Stimulated activated CD8-positive, alpha-beta memory T cell treated with anti-CD3 and anti-CD28 coated beads, Interleukin-2, amount 100 ng/mL, for 1 hour (primary cell): ENCODE data around the gene HS6ST2.
"Not testable (repeated sequence)": the region's sequence is repeated elsewhere in the genome, so short reads cannot be mapped to it uniquely, and the experiment has no call there.

Experiments used
- DNase-seq, 2 donors: peaks; one replicate each; pipeline ENCODE4 v3.0.0-alpha.2; 2020; ENCODE audit warnings: low read depth in 2 of 2

The HS6ST2 gene

DNA sequence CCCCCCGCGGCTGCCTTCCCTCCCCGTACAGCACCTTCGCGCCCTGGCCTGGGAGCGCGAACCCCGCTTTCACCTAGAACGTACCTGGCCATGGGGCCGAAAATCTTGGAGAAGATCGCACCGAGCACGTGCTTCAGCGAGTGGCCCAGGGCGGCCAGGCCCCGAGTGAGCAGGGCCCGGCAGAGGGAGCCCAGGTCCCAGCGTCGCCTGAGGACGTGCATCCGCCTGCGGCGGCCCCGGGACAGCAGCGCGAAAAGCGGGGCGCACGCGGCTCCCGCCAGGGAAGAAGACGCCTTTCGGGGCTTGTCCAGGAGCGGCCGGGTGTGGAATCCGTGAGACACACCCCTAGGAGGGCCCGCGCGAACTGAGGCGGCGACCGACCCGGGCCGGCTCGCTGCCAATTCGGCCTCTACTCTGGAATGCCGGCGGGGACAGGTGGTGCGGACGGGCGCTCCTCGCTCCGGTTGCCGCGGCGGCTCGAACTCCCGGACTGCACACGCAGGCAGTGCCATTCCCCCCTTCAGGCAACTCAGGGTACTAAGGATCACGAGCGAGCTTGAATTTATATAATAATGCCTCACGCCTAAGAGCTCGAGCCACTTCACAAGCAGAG, at the start of gene HS6ST2:
TSS of gene HS6ST2 (minus strand) at position 539 of the 613 bp plus-strand sequence.
- no peak for DNase-seq

DNA sequence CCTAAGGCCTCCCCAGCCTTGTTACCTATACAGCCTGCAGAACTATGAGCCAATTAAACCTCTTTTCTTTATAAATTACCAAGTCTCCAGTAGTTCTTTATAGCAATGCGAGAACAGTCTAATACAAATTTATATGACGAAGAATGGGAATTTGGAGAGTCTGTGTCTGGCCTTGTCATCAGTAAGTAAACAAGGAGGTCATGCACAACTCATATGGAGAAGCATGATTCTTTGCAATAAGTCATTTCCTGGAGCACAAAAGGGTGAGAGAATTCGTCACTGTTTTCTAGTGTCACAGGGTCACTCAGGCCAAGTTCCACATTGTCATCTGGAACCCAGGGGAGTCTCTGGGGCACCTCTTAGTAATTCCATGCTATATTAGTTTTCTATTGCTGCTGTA, 49.0 kb upstream of the HS6ST2 start:
- no peak for DNase-seq

DNA sequence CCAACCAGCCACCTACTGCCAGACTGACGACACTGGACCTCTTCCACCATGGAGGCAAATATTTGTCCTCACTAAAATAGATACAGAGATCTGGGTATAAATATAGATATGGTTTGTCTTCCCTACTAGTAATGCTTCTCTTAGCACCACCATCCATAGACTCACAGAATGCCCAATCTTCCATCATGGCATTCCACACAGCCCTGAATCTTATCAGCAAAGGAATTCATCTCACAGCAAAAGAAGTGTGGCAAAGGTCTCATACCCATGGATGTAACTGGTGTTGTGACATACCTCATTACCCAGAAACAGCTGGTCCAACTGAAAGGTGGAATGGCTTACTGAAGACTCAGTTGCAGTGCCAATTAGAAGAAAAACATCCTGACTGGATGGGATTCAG, 47.2 kb upstream of the HS6ST2 start:
- no peak for DNase-seq

DNA sequence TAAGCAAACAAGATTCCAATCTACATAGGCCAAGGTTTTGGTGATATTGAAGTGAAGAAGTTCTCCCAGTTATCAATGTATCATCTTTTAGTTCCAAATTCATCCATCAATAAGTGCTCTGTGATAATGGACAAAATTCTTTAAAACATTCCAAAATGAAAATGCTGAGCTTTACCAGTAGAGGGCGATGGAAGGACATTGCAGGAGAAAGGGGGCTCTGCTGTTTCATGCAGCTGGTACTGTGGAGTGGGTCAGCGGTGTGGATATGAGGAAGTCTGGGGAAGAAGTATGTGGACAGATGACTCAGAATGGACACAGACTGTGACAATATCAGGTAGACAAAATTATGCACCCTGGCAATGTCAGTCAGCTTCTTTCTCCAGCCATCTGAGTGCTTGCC, 46.6 kb upstream of the HS6ST2 start:
- no peak for DNase-seq

DNA sequence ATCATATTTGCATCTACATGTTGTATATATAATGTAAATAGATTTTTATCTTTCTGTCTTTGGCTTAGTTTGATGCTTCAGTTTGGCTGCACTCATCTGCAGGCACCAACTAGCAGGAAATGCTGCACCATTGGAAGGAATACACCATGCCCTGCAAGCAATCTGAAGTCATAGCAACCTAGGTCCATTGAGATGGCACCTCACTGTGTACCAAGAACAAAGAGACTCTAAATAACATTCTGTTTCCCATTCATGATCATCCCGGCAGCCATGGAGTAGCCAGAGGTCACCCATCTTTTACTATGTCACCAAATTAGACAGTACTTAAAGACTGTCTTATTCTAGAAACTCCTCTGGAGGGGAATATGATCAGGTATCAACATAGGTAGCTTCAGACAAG, 40.8 kb upstream of the HS6ST2 start:
- DNase-seq, result no peak

DNA sequence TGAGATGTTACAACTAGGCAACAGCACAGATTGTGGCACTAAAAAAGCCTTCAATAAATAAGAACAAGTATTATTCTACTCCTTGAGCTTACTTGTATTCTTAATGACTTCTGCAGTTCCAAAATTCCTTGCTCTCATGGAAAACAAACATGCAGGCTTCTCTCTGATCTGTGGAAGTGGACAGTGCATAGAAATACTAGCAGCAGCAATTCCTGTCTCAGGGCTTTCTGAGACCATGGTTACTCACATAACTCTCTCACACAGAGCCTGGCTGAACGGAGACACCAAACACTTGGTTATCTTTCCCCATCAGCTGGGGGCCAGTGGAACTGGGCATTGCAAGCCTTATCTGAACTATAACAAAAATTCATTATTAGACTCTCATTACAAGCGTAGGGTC, 32.4 kb upstream of the HS6ST2 start:
- no peak for DNase-seq

DNA sequence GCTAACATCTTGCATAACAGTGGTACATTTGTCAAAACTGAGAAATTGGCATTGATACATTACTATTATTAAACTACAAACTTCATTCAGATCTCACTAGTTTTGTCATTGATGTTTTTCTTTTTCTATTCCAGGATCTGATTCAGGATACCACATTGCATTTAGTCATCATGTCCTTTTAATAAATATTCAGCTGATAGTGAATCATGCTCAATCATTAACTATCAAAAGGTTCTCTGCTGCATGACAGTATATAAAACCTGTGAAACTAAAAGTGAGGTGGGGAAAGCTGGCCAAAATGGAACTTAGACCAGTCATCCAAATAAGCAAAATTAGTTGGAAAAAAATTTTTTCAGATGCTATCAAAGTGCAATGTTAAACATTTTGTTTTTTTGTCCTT, 28.1 kb upstream of the HS6ST2 start:
- DNase-seq, result no peak

DNA sequence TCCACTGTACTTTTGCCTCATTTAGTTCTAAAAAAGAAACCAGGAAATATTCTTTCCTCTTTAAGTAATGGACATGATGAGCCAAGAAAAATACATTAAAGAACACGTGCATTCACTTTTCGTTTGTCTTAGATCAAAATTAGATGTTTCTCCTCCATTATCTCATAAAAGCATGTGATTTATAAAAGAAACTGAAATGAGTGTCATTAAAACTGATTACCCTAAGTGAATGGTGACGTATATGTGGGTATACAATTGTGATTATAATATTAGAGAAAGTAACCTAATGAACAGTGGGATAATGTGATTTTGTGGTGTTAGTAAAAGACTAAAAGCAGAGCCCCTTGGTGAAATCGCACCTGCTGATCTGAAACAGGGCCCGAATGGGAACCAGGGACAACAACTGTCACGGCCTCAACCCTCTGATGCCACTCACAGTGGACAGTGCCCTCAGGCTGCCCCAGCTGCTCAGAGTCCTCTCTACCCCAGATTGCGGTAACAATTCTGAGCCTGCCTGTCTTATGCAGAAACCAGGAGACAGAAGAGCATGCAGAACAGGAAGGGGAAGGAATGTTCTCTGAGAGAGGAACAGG, 25.7 kb upstream of the HS6ST2 start:
- DNase-seq, result no peak

DNA sequence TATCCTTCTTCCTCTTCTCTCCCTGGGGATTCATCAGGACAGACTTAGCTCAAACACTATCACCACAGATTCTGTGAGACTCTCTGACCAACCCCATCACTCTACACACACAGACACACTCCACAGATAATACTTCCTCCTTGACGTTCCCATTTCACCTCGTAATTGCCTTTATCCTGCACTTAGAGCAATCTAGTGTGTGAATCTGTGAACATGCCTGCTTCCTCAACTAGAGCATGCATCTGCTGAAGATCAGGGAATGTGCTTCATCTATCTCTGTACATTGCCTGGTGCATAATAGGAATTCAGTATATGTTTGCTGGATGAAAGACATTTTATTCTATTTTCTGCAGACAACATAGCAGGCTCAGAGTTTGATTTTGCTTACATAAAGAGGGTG, 25.1 kb upstream of the HS6ST2 start:
- DNase-seq, result no peak

DNA sequence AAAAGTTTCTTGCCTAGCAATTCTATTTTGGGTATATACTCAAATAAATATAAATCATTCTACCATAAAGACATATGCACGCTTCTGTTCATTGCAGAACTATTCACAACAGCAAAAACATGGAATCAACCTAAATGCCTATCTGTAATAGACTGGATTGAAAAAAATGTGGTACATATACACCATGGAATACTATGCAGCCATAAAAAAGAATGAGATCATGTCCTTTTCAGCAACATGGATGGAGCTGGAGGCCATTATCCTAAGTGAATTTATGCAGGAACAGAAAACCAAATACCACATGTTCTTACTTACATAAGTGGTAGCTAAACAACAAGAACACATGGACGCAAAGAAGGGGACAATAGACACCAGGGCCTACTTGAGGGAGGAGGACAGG, 21.6 kb upstream of the HS6ST2 start:
- DNase-seq, result not testable (repeated sequence)

DNA sequence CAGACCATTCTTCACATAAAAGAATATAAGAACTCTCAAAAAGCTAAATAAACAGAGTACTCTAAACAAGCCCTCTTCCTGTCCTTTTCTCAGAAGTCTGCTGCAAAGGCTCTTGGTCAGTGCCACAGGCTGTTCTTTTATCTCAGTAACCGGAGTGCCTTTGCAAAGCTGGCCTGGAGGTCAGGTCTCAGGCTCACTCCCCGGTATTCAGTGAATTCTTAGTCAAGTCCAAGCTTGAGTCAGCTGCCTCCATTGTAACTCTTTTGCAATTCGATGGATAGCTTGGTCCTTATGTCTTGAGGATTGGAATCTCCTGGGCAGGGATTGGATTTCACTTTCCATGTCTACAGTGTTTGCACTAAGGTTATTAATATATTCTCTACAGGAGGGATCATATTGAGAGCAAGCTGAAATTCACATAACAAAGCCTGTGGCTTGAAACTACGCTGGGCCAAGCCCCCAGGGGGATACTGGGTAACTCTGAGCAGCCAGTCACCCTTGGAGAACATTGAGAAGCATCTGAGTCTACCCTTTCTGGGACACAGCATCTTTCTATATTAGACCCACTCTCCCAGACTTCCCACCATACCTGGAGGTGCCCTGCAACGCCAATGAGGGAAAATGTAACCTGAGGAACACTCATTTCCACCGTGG, 10.0 kb upstream of the HS6ST2 start:
- no peak for DNase-seq

DNA sequence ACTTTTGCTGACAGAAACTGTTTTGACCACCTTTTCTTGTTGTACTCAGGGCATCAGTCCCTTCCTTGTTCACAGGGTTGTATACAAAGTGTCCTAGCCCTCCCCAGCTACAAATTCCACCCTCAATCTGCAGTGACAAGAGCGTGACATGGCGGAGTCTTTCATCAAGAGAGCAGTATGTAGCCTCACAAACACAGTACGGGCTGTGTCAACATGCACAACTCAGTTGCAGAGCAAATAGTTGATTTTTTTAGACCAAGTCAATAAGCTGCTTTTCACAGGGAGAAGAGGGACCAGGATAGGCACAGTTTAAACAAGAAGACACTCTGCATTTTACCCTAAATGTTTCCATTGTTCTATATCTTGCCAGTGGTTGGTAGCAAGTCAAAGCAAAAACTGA, 8.6 kb upstream of the HS6ST2 start:
- DNase-seq, result no peak

DNA sequence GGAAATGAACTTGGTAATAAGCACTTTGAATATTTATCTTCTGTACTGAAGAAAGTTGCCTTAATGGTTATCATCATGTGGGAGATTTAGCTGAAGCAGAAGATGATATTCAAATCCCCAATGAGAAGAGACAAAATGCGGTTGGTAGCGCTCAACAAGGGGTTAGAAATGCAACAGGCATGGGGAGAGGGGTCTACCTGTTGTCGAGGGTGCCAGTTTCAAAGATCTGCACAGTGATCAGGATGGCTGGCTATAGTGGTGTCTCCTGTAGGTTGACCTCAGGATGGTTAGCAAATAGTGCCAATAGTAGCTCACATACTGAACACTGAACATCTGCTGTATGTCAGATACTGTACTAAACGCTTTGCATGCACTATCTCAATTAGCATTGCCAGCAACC, 7.0 kb upstream of the HS6ST2 start:
- DNase-seq, result no peak

DNA sequence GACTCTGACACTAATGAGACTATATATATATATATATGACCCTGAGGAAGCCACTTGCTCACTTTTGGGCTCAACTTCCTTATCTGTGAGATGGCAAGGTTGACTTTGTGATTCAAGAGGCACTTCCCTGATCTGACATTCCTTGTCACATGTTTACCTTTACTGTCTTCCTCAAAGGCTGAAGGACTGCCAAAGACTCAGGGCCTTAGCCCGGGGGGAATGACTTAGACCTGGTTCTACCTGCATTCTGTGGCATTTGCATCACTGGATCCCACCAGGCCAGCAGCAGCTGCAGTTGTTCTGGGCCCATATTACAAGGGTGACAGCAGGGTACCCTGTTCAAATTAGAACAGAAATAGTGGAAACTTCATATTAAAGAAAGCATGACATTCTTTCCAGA, 3.1 kb upstream of the HS6ST2 start:
- DNase-seq, result no peak

DNA sequence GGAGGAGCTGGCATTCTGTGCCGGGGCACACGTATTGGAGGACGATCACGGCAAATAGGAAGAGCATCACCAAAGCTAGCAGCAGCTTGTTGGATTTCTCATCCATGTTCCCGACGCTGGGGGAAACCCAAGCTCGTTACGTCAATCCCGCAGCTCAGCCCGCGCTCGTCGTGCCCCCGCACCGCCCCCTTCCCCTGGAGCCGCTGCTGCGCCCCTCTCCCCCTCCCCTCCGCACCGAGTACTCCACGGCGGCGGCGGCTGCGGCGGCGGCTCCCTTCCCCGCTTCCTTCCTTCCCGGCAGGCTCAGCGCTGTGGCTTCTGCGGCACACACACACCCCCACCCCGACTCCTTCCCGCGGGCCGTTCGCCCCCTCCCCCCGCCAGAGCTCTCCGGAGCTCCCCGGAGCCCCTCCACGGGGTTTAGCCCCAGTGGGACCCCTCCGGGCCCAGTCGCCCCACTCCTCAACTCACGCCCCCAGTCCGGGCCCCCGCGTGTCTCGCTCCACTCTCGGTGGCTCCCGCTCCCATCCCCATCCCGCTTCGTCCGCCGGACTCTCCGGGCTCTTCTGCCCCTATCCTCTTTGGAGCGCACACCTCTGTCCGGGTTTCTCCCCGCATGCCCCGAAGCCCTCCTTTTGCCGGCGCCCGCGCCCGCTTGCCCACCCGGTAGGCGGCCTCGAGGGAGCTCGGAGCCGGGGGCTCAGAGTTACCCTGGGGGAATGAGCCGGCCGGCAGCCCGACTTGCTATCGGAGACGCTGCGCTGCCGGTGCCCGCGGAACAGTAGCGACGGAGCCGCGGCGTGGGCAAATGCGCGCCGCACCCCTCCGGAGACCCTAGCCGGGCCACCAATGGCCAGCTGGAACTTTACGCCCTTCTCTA, 978 bp downstream of the HS6ST2 start:
- DNase-seq, result no peak

DNA sequence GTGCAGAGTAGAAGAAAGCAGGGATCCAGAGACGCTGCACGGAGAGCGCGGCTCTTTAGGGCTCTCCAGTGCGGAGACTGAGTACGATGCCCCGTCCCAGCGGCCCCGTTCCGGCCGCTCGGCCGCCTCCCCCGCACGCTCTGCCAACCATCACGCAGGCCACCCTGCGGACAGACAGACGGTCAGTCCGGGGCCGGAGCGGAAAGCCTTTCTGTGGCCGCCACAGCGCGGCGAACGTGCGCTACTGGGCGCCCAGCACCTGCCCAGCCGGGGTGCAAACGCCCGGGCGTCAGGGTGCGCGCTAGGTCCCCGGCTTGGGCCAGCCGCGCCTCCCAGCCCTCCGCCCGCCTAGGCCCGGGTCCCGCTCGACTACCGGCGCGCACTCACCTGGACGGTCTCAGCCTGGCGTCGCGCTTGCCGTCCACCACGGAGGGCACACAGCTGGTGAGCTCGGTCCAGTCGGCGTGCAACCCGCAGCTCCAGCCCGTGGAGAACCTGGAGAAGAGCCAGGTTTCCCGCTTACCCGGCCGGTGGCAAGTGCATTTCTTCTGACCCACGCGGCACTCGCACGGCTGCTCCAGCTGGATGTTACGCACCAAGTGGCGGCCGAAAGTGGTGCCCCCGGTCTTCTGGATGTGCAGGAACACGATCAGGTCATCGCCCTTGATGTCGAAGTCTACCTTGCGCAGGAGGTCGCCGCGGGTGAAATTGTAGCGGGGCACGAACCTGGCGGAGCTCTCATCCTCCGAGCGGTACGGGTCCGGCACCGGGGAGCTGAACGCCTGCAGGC, 1.8 kb downstream of the HS6ST2 start:
- DNase-seq, result no peak

DNA sequence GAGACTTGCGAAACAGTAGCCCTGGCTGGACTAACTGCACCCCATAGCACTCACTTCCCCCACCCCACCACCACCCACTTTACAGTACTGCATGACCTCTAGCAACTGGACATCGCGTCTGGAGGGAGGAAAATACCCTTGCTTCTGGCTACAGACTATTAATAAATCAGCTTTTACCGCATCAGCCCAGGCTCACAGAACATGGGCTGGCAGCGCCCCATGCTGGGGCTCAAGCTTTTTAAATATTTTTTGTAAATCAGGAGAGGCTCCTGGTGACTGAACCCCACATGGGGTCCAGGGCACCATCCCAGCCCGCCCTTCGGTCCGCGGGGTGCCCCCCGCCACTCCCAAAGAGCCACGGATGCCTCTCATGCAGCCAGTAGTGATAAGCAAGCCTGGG, 2.7 kb downstream of the HS6ST2 start:
- no peak for DNase-seq

DNA sequence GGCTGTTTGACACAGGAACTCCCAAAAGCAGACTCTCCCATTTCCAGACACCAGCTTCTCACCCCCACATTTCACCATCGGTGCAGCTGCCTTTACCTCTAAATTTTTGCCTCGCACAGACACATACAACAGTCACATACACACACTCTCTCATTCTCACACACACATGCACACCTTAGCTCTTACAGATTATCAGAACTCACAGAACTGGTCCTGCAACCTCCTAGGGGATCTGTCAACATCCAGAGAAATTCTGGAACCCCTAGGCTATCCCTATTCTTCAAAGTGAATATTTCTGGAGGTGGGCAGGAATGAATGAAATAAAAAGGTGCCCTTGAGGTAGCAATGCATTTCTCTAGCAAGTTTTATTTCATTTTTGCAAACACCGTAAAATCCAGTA, 4.1 kb downstream of the HS6ST2 start:
- no peak for DNase-seq

DNA sequence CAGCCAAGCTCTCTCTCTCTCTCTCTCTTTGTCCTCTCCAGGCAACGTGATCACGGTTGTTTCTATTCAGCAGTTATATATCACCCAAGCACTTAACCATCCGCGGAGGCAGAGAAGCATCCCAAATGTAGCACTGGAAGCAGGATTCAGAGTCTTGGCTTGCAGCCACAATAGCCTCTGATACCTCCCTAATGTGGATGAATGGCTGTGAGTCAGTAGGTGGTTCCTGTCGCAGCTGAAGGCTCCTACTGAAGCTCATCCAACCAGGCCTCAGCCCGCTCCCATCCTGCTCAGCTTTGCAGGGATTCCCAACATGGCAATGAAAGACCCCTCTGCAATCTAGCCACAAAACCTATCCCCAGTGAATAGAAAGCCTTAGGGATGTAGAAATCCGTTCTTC, 5.1 kb downstream of the HS6ST2 start:
- no peak for DNase-seq

DNA sequence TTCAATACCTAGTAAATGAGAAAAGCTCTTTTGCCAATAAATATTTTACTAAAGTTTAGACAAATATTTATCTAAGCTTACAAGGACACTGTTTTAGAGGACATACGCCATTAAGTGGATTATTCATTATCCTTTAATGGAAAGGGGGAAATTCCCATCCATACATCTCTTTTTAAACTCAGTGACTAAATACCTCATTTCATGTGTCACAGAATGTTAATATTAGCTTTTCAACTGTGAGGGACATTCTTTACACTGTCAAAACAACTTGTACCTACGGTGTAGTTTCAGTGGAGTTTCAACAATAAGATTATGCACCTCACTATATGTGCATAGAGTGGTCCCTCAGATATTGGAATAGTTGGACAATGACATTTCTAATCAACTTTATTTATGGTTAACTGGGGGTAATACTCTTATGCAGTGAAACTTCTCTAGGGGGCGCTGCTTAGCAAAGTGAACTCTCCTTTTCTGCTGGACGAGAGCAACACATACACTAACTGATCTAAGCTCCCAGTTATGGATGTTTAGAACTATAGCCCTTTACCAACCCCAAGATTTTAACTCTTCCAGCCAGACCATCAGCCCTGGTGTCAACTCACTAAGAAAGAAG, 9.7 kb downstream of the HS6ST2 start:
- no peak for DNase-seq

DNA sequence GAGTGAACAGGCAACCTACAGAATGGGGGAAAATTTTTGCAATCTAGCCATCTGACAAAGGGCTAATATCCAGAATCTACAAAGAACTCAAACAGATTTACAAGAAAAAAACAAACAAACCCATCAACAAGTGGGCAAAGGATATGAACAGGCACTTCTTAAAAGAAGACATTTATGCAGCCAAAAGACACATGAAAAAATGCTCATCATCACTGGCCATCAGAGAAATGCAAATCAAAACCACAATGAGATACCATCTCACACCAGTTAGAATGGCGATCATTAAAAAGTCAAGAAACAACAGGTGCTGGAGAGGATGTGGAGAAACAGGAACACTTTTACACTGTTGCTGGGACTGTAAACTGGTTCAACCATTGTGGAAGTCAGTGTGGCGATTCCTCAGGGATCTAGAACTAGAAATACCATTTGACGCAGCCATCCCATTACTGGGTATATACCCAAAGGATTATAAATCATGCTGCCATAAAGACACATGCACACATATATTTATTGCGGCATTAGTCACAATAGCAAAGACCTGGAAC, 13.3 kb downstream of the HS6ST2 start:
- not testable (repeated sequence) for DNase-seq
